Karpas-422 (cell line): ENCODE measurements around the gene BBS9. TPM values are rescaled to one million over a fixed set of nuclear protein-coding genes. Genes with fewer than 3 reads are reported as not detected.

Source experiments
- DNase-seq: peaks from one replicate; pipeline ENCODE4 v3.0.0-alpha.2; 2015
- H2AFZ ChIP-seq: fragments of 200-600 bp; sonication (generic); 2 replicates; pipeline ENCODE4 v1.6.1; 2014; ENCODE audit warnings: antibody characterized with exemption, low read length, mixed read lengths
- H3K27ac ChIP-seq: fragments of 200-600 bp; sonication (generic); 2 replicates; pipeline ENCODE4 v1.5.1; 2014; ENCODE audit warnings: mild to moderate bottlenecking, low read length, moderate library complexity
- H3K27me3 ChIP-seq: fragments of 200-600 bp; sonication (generic); 2 replicates; pipeline ENCODE4 v1.6.1; 2014; ENCODE audit warnings: low read length, mixed read lengths
- H3K36me3 ChIP-seq: fragments of 200-600 bp; sonication (generic); 2 replicates; pipeline ENCODE4 v1.6.1; 2014; ENCODE audit warnings: low read length, mixed read lengths; ENCODE audit not compliant: insufficient read depth
- H3K4me1 ChIP-seq: fragments of 200-600 bp; sonication (generic); 2 replicates; pipeline ENCODE4 v1.6.1; 2014; ENCODE audit warnings: mild to moderate bottlenecking, low read length, mixed read lengths
- H3K4me2 ChIP-seq: fragments of 200-600 bp; sonication (generic); 2 replicates; pipeline ENCODE4 v1.6.1; 2014; ENCODE audit warnings: low read length, low read depth, mild to moderate bottlenecking; ENCODE audit not compliant: poor library complexity, severe bottlenecking
- H3K4me3 ChIP-seq: fragments of 200-600 bp; sonication (generic); 2 replicates; pipeline ENCODE4 v1.5.1; 2014; ENCODE audit warnings: mild to moderate bottlenecking, antibody characterized with exemption, low read length, mixed read lengths
- H3K79me2 ChIP-seq: fragments of 200-600 bp; sonication (generic); 2 replicates; pipeline ENCODE4 v1.6.1; 2014; ENCODE audit warnings: mild to moderate bottlenecking, low read length, mixed read lengths
- H3K9ac ChIP-seq: fragments of 200-600 bp; sonication (generic); 2 replicates; pipeline ENCODE4 v1.6.0; 2014; ENCODE audit warnings: low read length
- H3K9me2 ChIP-seq: fragments of 200-600 bp; sonication (generic), shearing (Covaris generic); replicated peaks from 2 replicates; pipeline ENCODE4 v1.6.0; 2014; ENCODE audit warnings: mild to moderate bottlenecking, low read length, moderate library complexity; ENCODE audit not compliant: insufficient read depth
- H3K9me3 ChIP-seq: fragments of 300-700, 200-600 bp; sonication (generic); 2 replicates; pipeline ENCODE4 v1.6.1; 2014; ENCODE audit warnings: low read length, mixed read lengths
- H4K20me1 ChIP-seq: fragments of 200-600 bp; sonication (generic); 2 replicates; pipeline ENCODE4 v1.6.1; 2014; ENCODE audit warnings: mild to moderate bottlenecking, antibody characterized with exemption, low read length, low read depth; ENCODE audit not compliant: insufficient read depth
- total RNA-seq: library from RNA; depleted of rRNA; stranded (reverse); fragments of >200 nt; shearing (Covaris generic); gene quantifications from 2 replicates; pipeline ENCODE4 v1.2.3, GENCODE V29; 2014; ENCODE audit warnings: low replicate concordance

The BBS9 gene
- total RNA-seq, 1 experiment from 2014 or later = 13.0 TPM

- Histone ChIP-seq H2AFZ (no peak overlapping the region), H3K4me2 (no peak overlapping the region), H3K4me1 (peaks cover 4% of the 10 kb centered on the region; the same call in 1 of the 2 replicates), H3K79me2 (no peaks in the 10 kb centered on the region), H4K20me1 (no peaks in the 10 kb centered on the region), H3K4me3 (no peak overlapping the region), H3K9me2 (no peaks in the 10 kb centered on the region), H3K9ac (no peak overlapping the region), H3K27me3 (no peaks in the 10 kb centered on the region), H3K27ac (no peak overlapping the region), H3K36me3 (no peaks in the 10 kb centered on the region), H3K9me3 (no peaks in the 10 kb centered on the region)
- DNase-seq = no peak
These were observed 461.6 kb downstream of the BBS9 start for GRCh38 chr7:33590916-33591315.

GRCh38 chr7:33591490-33591889 lies 462.1 kb downstream of the BBS9 start:
- no peak overlapping the region for H3K27ac ChIP-seq
- no peaks in the 10 kb centered on the region for H3K36me3 ChIP-seq
- H3K27me3 ChIP-seq = no peaks in the 10 kb centered on the region
- no peak for DNase-seq
- no peaks in the 10 kb centered on the region for H4K20me1 ChIP-seq
- H3K4me3 ChIP-seq = no peak overlapping the region
- H3K9me3 ChIP-seq = no peaks in the 10 kb centered on the region
- no peak overlapping the region for H3K9ac ChIP-seq
- peaks cover 4% of the 10 kb centered on the region; the same call in 1 of the 2 replicates for H3K4me1 ChIP-seq
- H2AFZ ChIP-seq = no peak overlapping the region
- no peaks in the 10 kb centered on the region for H3K9me2 ChIP-seq
- no peak overlapping the region for H3K4me2 ChIP-seq
- H3K79me2 ChIP-seq = no peaks in the 10 kb centered on the region

GRCh38 chr7:33592718-33593117 lies 463.4 kb downstream of the BBS9 start:
- Histone ChIP-seq H3K79me2 (no peaks in the 10 kb centered on the region), H3K9ac (no peak overlapping the region), H3K9me3 (no peaks in the 10 kb centered on the region), H3K4me2 (no peak overlapping the region), H4K20me1 (no peaks in the 10 kb centered on the region), H3K4me1 (peaks cover 4% of the 10 kb centered on the region; the same call in 1 of the 2 replicates), H3K27me3 (no peaks in the 10 kb centered on the region), H3K36me3 (no peaks in the 10 kb centered on the region), H2AFZ (no peak overlapping the region), H3K27ac (no peak overlapping the region), H3K4me3 (no peak overlapping the region), H3K9me2 (no peaks in the 10 kb centered on the region)
- no peak for DNase-seq

DNA sequence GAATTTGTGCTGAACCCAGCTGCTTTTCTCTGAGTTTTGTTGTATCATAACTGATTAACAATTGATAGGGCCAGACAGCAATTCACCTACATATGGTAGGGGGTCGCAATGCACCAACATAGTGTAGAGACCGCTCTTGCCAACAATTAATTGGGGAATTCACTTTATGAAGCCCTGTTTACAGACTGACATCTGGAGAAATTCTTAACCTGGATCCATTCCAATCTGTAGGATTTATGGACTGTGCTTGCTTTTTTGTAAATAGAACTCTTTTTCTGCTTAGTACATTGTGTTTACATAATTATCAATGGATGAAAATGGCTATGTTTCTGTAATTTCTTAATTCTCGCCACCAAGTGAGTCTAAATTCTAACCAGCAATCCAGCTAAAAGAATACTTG lies 464.2 kb downstream of the BBS9 start:
- peaks cover 4% of the 10 kb centered on the region; the same call in 1 of the 2 replicates for H3K4me1 ChIP-seq
- no peaks in the 10 kb centered on the region for H4K20me1 ChIP-seq
- H3K4me2 ChIP-seq = no peak overlapping the region
- H3K79me2 ChIP-seq = no peaks in the 10 kb centered on the region
- no peaks in the 10 kb centered on the region for H3K36me3 ChIP-seq
- no peaks in the 10 kb centered on the region for H3K9me3 ChIP-seq
- no peak overlapping the region for H3K9ac ChIP-seq
- H3K9me2 ChIP-seq = no peaks in the 10 kb centered on the region
- DNase-seq = no peak
- H3K27me3 ChIP-seq = no peaks in the 10 kb centered on the region
- no peak overlapping the region for H3K4me3 ChIP-seq
- H3K27ac ChIP-seq = no peak overlapping the region
- H2AFZ ChIP-seq = no peak overlapping the region

- no peak for DNase-seq
- Histone ChIP-seq H3K4me3 (no peak overlapping the region), H2AFZ (no peak overlapping the region), H3K27ac (no peak overlapping the region), H3K9me2 (no peaks in the 10 kb centered on the region), H3K4me1 (no peaks in the 10 kb centered on the region), H3K36me3 (no peaks in the 10 kb centered on the region), H3K9me3 (no peaks in the 10 kb centered on the region), H3K79me2 (no peaks in the 10 kb centered on the region), H3K9ac (no peak overlapping the region), H3K4me2 (no peak overlapping the region), H4K20me1 (no peaks in the 10 kb centered on the region), H3K27me3 (no peaks in the 10 kb centered on the region)
These were observed 467.3 kb downstream of the BBS9 start for GRCh38 chr7:33596686-33597085.

DNA sequence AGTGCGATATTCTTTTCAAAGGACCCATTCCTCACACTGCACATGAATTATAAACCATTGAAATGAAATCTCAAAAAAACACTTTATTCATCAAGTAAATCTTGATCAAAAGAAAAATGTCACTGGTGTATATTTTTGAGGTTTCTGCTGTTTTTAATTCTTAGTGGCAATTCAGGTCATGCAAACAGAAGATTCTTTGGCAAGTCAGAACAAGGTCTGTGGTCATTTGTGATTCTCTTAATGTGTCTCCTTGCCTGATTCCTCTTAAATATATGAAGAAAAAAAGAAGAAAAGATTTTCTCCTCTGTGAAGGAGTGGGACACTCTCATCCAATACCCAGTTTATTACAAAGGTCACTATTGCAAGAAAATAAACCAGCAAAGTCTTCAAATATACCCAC lies 467.8 kb downstream of the BBS9 start:
- H3K4me3 ChIP-seq = no peak overlapping the region
- no peaks in the 10 kb centered on the region for H3K4me1 ChIP-seq
- no peaks in the 10 kb centered on the region for H3K36me3 ChIP-seq
- no peak for DNase-seq
- no peaks in the 10 kb centered on the region for H3K9me3 ChIP-seq
- H3K27ac ChIP-seq = no peak overlapping the region
- H3K4me2 ChIP-seq = no peak overlapping the region
- no peaks in the 10 kb centered on the region for H3K79me2 ChIP-seq
- H3K9me2 ChIP-seq = no peaks in the 10 kb centered on the region
- H2AFZ ChIP-seq = no peak overlapping the region
- no peaks in the 10 kb centered on the region for H4K20me1 ChIP-seq
- no peaks in the 10 kb centered on the region for H3K27me3 ChIP-seq
- no peak overlapping the region for H3K9ac ChIP-seq

GRCh38 chr7:33601101-33601500 lies 471.7 kb downstream of the BBS9 start:
- no peaks in the 10 kb centered on the region for H3K9me3 ChIP-seq
- DNase-seq = no peak
- H3K4me2 ChIP-seq = no peak overlapping the region
- H3K36me3 ChIP-seq = no peaks in the 10 kb centered on the region
- H3K27me3 ChIP-seq = no peaks in the 10 kb centered on the region
- no peak overlapping the region for H3K9ac ChIP-seq
- no peaks in the 10 kb centered on the region for H3K79me2 ChIP-seq
- H2AFZ ChIP-seq = no peak overlapping the region
- no peaks in the 10 kb centered on the region for H4K20me1 ChIP-seq
- no peaks in the 10 kb centered on the region for H3K9me2 ChIP-seq
- H3K27ac ChIP-seq = no peak overlapping the region
- no peaks in the 10 kb centered on the region for H3K4me1 ChIP-seq
- no peak overlapping the region for H3K4me3 ChIP-seq

DNA sequence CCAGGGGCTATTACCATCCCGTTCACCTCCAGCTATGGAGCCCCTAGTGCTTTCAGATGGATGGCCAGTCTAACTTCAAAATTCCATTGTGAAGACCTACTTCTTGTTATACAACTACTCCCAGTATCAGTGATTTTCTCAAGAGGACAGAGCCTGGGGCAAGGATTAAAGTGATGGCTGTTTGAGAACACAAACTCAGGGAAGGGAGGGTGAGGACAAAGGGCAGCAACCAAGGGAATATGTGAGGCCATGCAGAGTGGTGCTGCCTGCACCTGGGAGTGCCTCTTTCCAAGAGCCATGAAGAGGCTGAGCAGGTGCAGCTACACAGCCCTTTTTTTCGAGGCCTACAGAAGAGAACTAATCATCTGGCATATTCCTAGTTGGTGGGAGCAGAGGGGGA lies 472.5 kb downstream of the BBS9 start:
- no peaks in the 10 kb centered on the region for H3K4me1 ChIP-seq
- H3K9ac ChIP-seq = no peak overlapping the region
- no peaks in the 10 kb centered on the region for H3K36me3 ChIP-seq
- no peak overlapping the region for H3K4me3 ChIP-seq
- H4K20me1 ChIP-seq = no peaks in the 10 kb centered on the region
- no peaks in the 10 kb centered on the region for H3K79me2 ChIP-seq
- H3K9me3 ChIP-seq = no peaks in the 10 kb centered on the region
- H3K9me2 ChIP-seq = no peaks in the 10 kb centered on the region
- H2AFZ ChIP-seq = no peak overlapping the region
- no peak overlapping the region for H3K4me2 ChIP-seq
- no peak overlapping the region for H3K27ac ChIP-seq
- no peaks in the 10 kb centered on the region for H3K27me3 ChIP-seq
- DNase-seq = no peak

- Histone ChIP-seq H3K36me3 (no peaks in the 10 kb centered on the region), H3K9me3 (no peaks in the 10 kb centered on the region), H3K4me3 (no peak overlapping the region), H4K20me1 (no peaks in the 10 kb centered on the region), H3K9ac (no peak overlapping the region), H3K27me3 (no peaks in the 10 kb centered on the region), H3K79me2 (no peaks in the 10 kb centered on the region), H3K4me2 (no peak overlapping the region), H2AFZ (no peak overlapping the region), H3K4me1 (no peaks in the 10 kb centered on the region), H3K9me2 (no peaks in the 10 kb centered on the region), H3K27ac (no peak overlapping the region)
- DNase-seq = no peak
These were observed 474.7 kb downstream of the BBS9 start for GRCh38 chr7:33604056-33604455.
